K562 (cell line): ENCODE data around the gene DMXL1. TPM values are rescaled to one million over a fixed set of nuclear protein-coding genes. Genes with fewer than 3 reads are reported as not detected.

Experiments
- ATAC-seq: fragments of 200-7000 bp; cut with Tn5 transposase; 3 replicates; pipeline ENCODE4 v1.9.1; 2020; ENCODE audit warnings: moderate library complexity
- BruUV-seq: library from RNA; stranded (reverse); fragments of 400-500 nt; replicated peaks from 2 replicates; lab custom pipeline; 2021; lab: Mats Ljungman, UMichigan
- CTCF ChIA-PET: fragments of 300-600 bp; formaldehyde crosslinking; extraction: SDS; loops from one replicate; lab custom pipeline; 2021; ENCODE audit warnings: low intra/inter-chr PET ratio; lab: Yijun Ruan, JAX
- POLR2A ChIA-PET: fragments of 300-600, 350-650 bp; sonication (Branson Sonifier 250); formaldehyde crosslinking; extraction: SDS; loops from one replicate; lab custom pipeline; 2021; ENCODE audit warnings: antibody characterized with exemption, inconsistent platforms; lab: Yijun Ruan, JAX
- DNase-seq, 4 experiments: peaks; one replicate each; pipeline versions ENCODE4 v3.0.0 to v3.0.0-alpha.2; 2011 to 2018; ENCODE audit warnings: low spot score in 3 of 4, mixed read lengths in 3 of 4; ENCODE audit errors: extremely low read depth in 1 of 4
- FAIRE-seq: peaks from 2 replicates; lab custom pipeline; 2011; peaks lifted over from hg19 to GRCh38; lab: Jason Lieb, UNC
- H2AFZ ChIP-seq: 2 replicates; pipeline ENCODE4 v1.6.0; 2011; ENCODE audit warnings: low read depth, low read length, control low read depth, inconsistent platforms
- H3K27ac ChIP-seq: fragments of 200-600 bp; 3 replicates; pipeline ENCODE4 v1.8.0; 2011; ENCODE audit warnings: low read depth, mild to moderate bottlenecking, control low read depth, inconsistent platforms, low read length, moderate library complexity, mixed read lengths; ENCODE audit errors: extremely low read depth
- H3K27me3 ChIP-seq, 2 experiments: fragments of 300-600 bp in 1 of 2; 2 replicates in 1 of 2; 3 replicates in 1 of 2; pipeline versions ENCODE4 v1.6.0 to v1.8.0; 2011; ENCODE audit warnings: inconsistent platforms in 2 of 2, low read length in 2 of 2, mild to moderate bottlenecking in 1 of 2, mixed read lengths in 1 of 2, moderate library complexity in 1 of 2; ENCODE audit not compliant: control insufficient read depth in 2 of 2, insufficient read depth in 2 of 2
- H3K36me3 ChIP-seq: fragments of 300-600 bp; 3 replicates; pipeline ENCODE4 v1.8.0; 2011; ENCODE audit warnings: mild to moderate bottlenecking, low read length, inconsistent platforms; ENCODE audit not compliant: control insufficient read depth, insufficient read depth
- H3K4me1 ChIP-seq, 2 experiments: fragments of 200-600 bp in 1 of 2; replicated peaks in 1 of 2; 2 replicates in 1 of 2; 3 replicates in 1 of 2; pipeline versions ENCODE4 v1.5.1 to v1.8.0; 2011; ENCODE audit warnings: inconsistent platforms in 2 of 2, low read length in 2 of 2, mild to moderate bottlenecking in 1 of 2, mixed read lengths in 1 of 2, moderate library complexity in 1 of 2; ENCODE audit not compliant: control insufficient read depth in 2 of 2, insufficient read depth in 2 of 2
- H3K4me2 ChIP-seq: 2 replicates; pipeline ENCODE4 v1.6.1; 2011; ENCODE audit warnings: low read length, control low read depth, inconsistent platforms, mixed read lengths; ENCODE audit not compliant: insufficient read depth
- H3K4me3 ChIP-seq: fragments of 200-600 bp; sonication (generic), shearing (Covaris generic); 2 replicates; pipeline ENCODE4 v1.5.1; 2016; ENCODE audit warnings: control low read depth, inconsistent platforms
- H3K79me2 ChIP-seq: fragments of 200-600 bp; 3 replicates; pipeline ENCODE4 v1.8.0; 2011; ENCODE audit warnings: low read length, inconsistent platforms; ENCODE audit not compliant: control insufficient read depth, insufficient read depth
- H3K9ac ChIP-seq, 2 experiments: 2 replicates each; pipeline versions ENCODE4 v1.6.0 to v1.6.1; 2011; ENCODE audit warnings: low read depth in 2 of 2, low read length in 2 of 2, control low read depth in 1 of 2, inconsistent platforms in 1 of 2, mild to moderate bottlenecking in 1 of 2, mixed read lengths in 1 of 2; ENCODE audit not compliant: insufficient read depth in 1 of 2
- H3K9me1 ChIP-seq: one replicate; pipeline ENCODE4 v1.6.0; 2011; ENCODE audit warnings: inconsistent platforms, mild to moderate bottlenecking, low read length, moderate library complexity; ENCODE audit not compliant: control insufficient read depth, insufficient read depth
- H3K9me3 ChIP-seq: replicated peaks from 2 replicates; pipeline ENCODE4 v1.5.1; 2011; ENCODE audit warnings: low read depth, low read length, inconsistent platforms; ENCODE audit not compliant: control insufficient read depth, insufficient read depth
- H4K20me1 ChIP-seq: replicated peaks from 2 replicates; pipeline ENCODE4 v1.6.1; 2011; ENCODE audit warnings: low read length, inconsistent platforms, mixed read lengths; ENCODE audit not compliant: control insufficient read depth, insufficient read depth
- HMG20A ChIP-seq: fragments of 450-650 bp; formaldehyde crosslinking; conservative IDR thresholded peaks from 2 replicates; pipeline ENCODE4 v1.4.0; 2020; ENCODE audit warnings: mild to moderate bottlenecking, mixed read lengths
- SNRNP70 ChIP-seq: fragments of 200-400 bp; formaldehyde crosslinking; optimal IDR thresholded peaks from 2 replicates; pipeline ENCODE3; 2017; ENCODE audit warnings: low read depth, low read length
- SRF ChIP-seq, 2 experiments: fragments of 250-450, 450-650 bp in 1 of 2; sonication (Bioruptor Pico) in 1 of 2; sonication (generic) in 1 of 2; formaldehyde crosslinking; IDR thresholded peaks; 2 replicates each; pipeline versions ENCODE4 v1.5.0 to v1.5.1; 2020 to 2022; ENCODE audit warnings: mild to moderate bottlenecking in 1 of 2, missing genetic modification reagents in 1 of 2
- TRIM28 ChIP-seq: fragments of 450-650 bp; IDR thresholded peaks from 2 replicates; pipeline ENCODE4 v1.6.1; 2017
- ZBTB7A ChIP-seq: IDR thresholded peaks from 2 replicates; pipeline ENCODE4 v1.6.1; 2011; ENCODE audit warnings: low read depth, mild to moderate bottlenecking, low read length, moderate library complexity, borderline replicate concordance; ENCODE audit not compliant: control insufficient read depth
- ZC3H4 ChIP-seq: sonication (generic); formaldehyde crosslinking; IDR thresholded peaks from 2 replicates; pipeline ENCODE4 v1.9.0; 2021; ENCODE audit warnings: missing genetic modification reagents, borderline replicate concordance
- ZFPM2 ChIP-seq: fragments of 250-450 bp; sonication (Bioruptor Pico); IDR thresholded peaks from 2 replicates; pipeline ENCODE4 v1.5.1; 2022; ENCODE audit warnings: mild to moderate bottlenecking
- ZNF24 ChIP-seq: fragments of 450-650 bp; IDR thresholded peaks from 2 replicates; pipeline ENCODE4 v1.6.1; 2016
- WGBS: fragments of 100-300 bp; shearing (Covaris generic); methylation state at CpG from one replicate; pipeline ENCODE4 v1.1.6; 2016; ENCODE audit warnings: low coverage, mixed read lengths; ENCODE audit not compliant: insufficient coverage; ENCODE audit errors: missing lambda C conversion rate; 5-methylcytosine and 5-hydroxymethylcytosine counted together
- in situ Hi-C: fragments of 300-500 bp; cut with MboI; formaldehyde crosslinking; loops from 4 replicates; pipeline ENCODE4 v1.15.0; 2018; ENCODE audit warnings: inconsistent platforms, mixed read lengths
- intact Hi-C: fragments of 100-400 bp; cut with micrococcal nuclease; formaldehyde crosslinking; loops from 2 replicates; pipeline ENCODE4 v1.14.2; 2022
- polyA plus RNA-seq, 8 experiments: library from polyadenylated mRNA; depleted of rRNA in 4 of 8; stranded (reverse) in 5 of 8; unstranded in 3 of 8; fragments of >200 nt; fragmentation: Nextera tagmentation in 2 of 8; fragmentation: Illumina TruSeq in 1 of 8; extraction: Ambion mirVana in 2 of 8; extraction: Trizol in 1 of 8; gene quantifications; 2 replicates each; pipeline versions ENCODE4 v1.2.1 to v1.2.3, GENCODE V29; 2011 to 2014; ENCODE audit warnings: inconsistent platforms in 1 of 8, missing spikeins in 1 of 8
- total RNA-seq, 7 experiments: library from RNA; depleted of rRNA in 6 of 7; stranded (reverse); fragments of >200 nt in 6 of 7; fragmentation: Illumina TruSeq in 2 of 7; extraction: Trizol in 2 of 7; gene quantifications; 2 replicates each; pipeline versions ENCODE4 v1.2.1 to v1.2.3, GENCODE V29; 2011 to 2021; ENCODE audit warnings: low replicate concordance in 1 of 7
- TF ChIP-seq, protein P1 (sequence below): fragments of 250-450 bp; sonication (Bioruptor Pico); IDR thresholded peaks from 2 replicates; pipeline ENCODE4 v1.5.0; 2022; ENCODE audit warnings: mild to moderate bottlenecking
- TF ChIP-seq, protein P2 (sequence below): IDR thresholded peaks from 2 replicates; pipeline ENCODE4 v1.6.1; 2016; ENCODE audit warnings: missing genetic modification characterization, missing compliant biosample characterization
- TF ChIP-seq, protein P3 (sequence below): fragments of 200-800 bp; sonication (Bioruptor generic); IDR thresholded peaks from 2 replicates; pipeline ENCODE4 v1.6.1; 2016; ENCODE audit warnings: missing genetic modification characterization, missing compliant biosample characterization
- TF ChIP-seq, protein P4 (sequence below): fragments of 250-450 bp; sonication (Bioruptor Pico); IDR thresholded peaks from 2 replicates; pipeline ENCODE4 v1.4.0; 2020; ENCODE audit warnings: mild to moderate bottlenecking

Gene DMXL1
- total and polyA plus RNA-seq, 9 of the 15 experiments (the other 6 are each of a cell fraction or from before 2014, with no cell fraction given), result 8.3 to 40.3 (median 30.6) TPM

DNA sequence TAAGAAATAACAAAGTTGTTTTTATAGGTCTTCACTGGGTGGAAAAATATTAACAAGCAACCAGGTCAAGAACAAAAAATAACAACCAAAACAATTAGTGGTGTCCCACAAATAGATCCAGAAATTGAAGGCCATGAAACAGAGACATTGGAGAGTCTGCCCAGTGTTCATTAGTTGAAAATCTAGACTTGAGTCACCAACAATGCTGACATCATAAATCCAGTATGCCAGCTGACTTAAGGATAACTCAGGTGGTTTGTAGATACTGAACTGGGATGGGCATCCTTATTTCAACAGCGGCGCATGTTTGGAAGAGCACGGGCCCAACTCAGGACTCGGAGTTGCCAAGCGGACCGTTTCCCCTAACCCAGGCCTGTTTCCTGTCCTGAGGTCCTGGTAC is 204.3 kb downstream of the DMXL1 start:
- DNase-seq (no peak), FAIRE-seq (no peak), ATAC-seq (no peak)
- H3K27me3 ChIP-seq, result no peaks in the 10 kb centered on the region
- no peak overlapping the region for H3K27ac ChIP-seq
- no peak overlapping the region for H3K9ac ChIP-seq
- H3K9me3 ChIP-seq, result no peaks in the 10 kb centered on the region
- no peaks in the 10 kb centered on the region for H3K9me1 ChIP-seq
- no peak overlapping the region for H3K4me2 ChIP-seq
- ChIA-PET CTCF (interaction anchor here (0.5 kb wide), 1 partner anchor 1123 kb away, joined by 3 read pairs; no protein-coding TSS in a partner anchor), POLR2A (interaction anchor here (1.0 kb wide), 1 partner anchor 56 kb away, joined by 3 read pairs; no protein-coding TSS in a partner anchor)
- H3K4me1 ChIP-seq, result peaks cover 13 to 41% of the 10 kb centered on the region in 2 experiments; a peak in 4 of 5 replicates
- no peak overlapping the region for H2AFZ ChIP-seq
- peaks cover 14% of the 10 kb centered on the region; the same call in 2 of the 3 replicates for H3K36me3 ChIP-seq
- intact Hi-C loops, result no loop called here
- in situ Hi-C loops, result no loop called here
- no TSS peak for BruUV-seq
- H3K79me2 ChIP-seq, result peaks cover 92% of the 10 kb centered on the region
- WGBS, result 95% methylated on average over 6 of the region's 6 CpGs
- no peaks in the 10 kb centered on the region for H4K20me1 ChIP-seq
- H3K4me3 ChIP-seq, result no peak overlapping the region
- TF ChIP-seq TRIM28 (no peak), ZC3H4 (CRISPR knock-in tag) (no peak), ZFPM2 (CRISPR knock-in tag) (no peak), ZBTB7A (no peak), SNRNP70 (no peak), ZNF24 (no peak), HMG20A (CRISPR knock-in tag) (no peak), SRF (CRISPR knock-in tag; IDR thresholded peaks at IDR 0.05) (no peak)
- TF ChIP-seq, protein P1, sequence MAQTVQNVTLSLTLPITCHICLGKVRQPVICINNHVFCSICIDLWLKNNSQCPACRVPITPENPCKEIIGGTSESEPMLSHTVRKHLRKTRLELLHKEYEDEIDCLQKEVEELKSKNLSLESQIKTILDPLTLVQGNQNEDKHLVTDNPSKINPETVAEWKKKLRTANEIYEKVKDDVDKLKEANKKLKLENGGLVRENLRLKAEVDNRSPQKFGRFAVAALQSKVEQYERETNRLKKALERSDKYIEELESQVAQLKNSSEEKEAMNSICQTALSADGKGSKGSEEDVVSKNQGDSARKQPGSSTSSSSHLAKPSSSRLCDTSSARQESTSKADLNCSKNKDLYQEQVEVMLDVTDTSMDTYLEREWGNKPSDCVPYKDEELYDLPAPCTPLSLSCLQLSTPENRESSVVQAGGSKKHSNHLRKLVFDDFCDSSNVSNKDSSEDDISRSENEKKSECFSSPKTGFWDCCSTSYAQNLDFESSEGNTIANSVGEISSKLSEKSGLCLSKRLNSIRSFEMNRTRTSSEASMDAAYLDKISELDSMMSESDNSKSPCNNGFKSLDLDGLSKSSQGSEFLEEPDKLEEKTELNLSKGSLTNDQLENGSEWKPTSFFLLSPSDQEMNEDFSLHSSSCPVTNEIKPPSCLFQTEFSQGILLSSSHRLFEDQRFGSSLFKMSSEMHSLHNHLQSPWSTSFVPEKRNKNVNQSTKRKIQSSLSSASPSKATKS (CRISPR knock-in tag), result no peak
- TF ChIP-seq, protein P2, sequence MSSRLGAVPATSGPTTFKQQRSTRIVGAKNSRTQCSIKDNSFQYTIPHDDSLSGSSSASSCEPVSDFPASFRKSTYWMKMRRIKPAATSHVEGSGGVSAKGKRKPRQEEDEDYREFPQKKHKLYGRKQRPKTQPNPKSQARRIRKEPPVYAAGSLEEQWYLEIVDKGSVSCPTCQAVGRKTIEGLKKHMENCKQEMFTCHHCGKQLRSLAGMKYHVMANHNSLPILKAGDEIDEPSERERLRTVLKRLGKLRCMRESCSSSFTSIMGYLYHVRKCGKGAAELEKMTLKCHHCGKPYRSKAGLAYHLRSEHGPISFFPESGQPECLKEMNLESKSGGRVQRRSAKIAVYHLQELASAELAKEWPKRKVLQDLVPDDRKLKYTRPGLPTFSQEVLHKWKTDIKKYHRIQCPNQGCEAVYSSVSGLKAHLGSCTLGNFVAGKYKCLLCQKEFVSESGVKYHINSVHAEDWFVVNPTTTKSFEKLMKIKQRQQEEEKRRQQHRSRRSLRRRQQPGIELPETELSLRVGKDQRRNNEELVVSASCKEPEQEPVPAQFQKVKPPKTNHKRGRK (tag), result no peak
- TF ChIP-seq, protein P3, sequence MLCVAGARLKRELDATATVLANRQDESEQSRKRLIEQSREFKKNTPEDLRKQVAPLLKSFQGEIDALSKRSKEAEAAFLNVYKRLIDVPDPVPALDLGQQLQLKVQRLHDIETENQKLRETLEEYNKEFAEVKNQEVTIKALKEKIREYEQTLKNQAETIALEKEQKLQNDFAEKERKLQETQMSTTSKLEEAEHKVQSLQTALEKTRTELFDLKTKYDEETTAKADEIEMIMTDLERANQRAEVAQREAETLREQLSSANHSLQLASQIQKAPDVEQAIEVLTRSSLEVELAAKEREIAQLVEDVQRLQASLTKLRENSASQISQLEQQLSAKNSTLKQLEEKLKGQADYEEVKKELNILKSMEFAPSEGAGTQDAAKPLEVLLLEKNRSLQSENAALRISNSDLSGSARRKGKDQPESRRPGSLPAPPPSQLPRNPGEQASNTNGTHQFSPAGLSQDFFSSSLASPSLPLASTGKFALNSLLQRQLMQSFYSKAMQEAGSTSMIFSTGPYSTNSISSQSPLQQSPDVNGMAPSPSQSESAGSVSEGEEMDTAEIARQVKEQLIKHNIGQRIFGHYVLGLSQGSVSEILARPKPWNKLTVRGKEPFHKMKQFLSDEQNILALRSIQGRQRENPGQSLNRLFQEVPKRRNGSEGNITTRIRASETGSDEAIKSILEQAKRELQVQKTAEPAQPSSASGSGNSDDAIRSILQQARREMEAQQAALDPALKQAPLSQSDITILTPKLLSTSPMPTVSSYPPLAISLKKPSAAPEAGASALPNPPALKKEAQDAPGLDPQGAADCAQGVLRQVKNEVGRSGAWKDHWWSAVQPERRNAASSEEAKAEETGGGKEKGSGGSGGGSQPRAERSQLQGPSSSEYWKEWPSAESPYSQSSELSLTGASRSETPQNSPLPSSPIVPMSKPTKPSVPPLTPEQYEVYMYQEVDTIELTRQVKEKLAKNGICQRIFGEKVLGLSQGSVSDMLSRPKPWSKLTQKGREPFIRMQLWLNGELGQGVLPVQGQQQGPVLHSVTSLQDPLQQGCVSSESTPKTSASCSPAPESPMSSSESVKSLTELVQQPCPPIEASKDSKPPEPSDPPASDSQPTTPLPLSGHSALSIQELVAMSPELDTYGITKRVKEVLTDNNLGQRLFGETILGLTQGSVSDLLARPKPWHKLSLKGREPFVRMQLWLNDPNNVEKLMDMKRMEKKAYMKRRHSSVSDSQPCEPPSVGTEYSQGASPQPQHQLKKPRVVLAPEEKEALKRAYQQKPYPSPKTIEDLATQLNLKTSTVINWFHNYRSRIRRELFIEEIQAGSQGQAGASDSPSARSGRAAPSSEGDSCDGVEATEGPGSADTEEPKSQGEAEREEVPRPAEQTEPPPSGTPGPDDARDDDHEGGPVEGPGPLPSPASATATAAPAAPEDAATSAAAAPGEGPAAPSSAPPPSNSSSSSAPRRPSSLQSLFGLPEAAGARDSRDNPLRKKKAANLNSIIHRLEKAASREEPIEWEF (CRISPR knock-in tag), result no peak
- TF ChIP-seq, protein P4, sequence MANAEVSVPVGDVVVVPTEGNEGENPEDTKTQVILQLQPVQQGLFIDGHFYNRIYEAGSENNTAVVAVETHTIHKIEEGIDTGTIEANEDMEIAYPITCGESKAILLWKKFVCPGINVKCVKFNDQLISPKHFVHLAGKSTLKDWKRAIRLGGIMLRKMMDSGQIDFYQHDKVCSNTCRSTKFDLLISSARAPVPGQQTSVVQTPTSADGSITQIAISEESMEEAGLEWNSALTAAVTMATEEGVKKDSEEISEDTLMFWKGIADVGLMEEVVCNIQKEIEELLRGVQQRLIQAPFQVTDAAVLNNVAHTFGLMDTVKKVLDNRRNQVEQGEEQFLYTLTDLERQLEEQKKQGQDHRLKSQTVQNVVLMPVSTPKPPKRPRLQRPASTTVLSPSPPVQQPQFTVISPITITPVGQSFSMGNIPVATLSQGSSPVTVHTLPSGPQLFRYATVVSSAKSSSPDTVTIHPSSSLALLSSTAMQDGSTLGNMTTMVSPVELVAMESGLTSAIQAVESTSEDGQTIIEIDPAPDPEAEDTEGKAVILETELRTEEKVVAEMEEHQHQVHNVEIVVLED, result no peak
